ENCODE measurements around the gene CD247. TPM values are rescaled to one million over a fixed set of nuclear protein-coding genes. Genes with fewer than 3 reads are reported as not detected.

Gene CD247
- total and polyA plus RNA-seq, 9 of the 15 experiments (the other 6 are each of a cell fraction or from before 2014, with no cell fraction given), result 0.08 to 0.42 (median 0.28) TPM; not detected in 5

GRCh38 chr1:167477986-167478385, 40.3 kb downstream of the CD247 start:
- Histone ChIP-seq H2AFZ (ENCODE audit: low read depth, low read length) (no peak overlapping the region), H3K4me1 (replicated peaks in 1 of 2; ENCODE audit: control insufficient read depth in 2 of 2, insufficient read depth in 2 of 2, low read length in 2 of 2) (peaks cover 0 to 7% of the 10 kb centered on the region in 2 experiments; a peak in 1 of 5 replicates), H3K27me3 (ENCODE audit: control insufficient read depth in 2 of 2, insufficient read depth in 2 of 2, low read length in 2 of 2) (peaks cover 9 to 46% of the 10 kb centered on the region in 2 experiments), H3K9me1 (ENCODE audit: control insufficient read depth, insufficient read depth, low read length) (peaks cover 4% of the 10 kb centered on the region), H3K4me3 (no peak overlapping the region), H3K4me2 (ENCODE audit: insufficient read depth, low read length) (no peak overlapping the region), H4K20me1 (replicated peaks; ENCODE audit: control insufficient read depth, insufficient read depth, low read length) (no peaks in the 10 kb centered on the region), H3K9me3 (replicated peaks; ENCODE audit: control insufficient read depth, insufficient read depth, low read depth, low read length) (no peaks in the 10 kb centered on the region), H3K27ac (ENCODE audit: extremely low read depth, low read depth, low read length) (no peak overlapping the region), H3K79me2 (ENCODE audit: control insufficient read depth, insufficient read depth, low read length) (no peaks in the 10 kb centered on the region), H3K9ac (ENCODE audit: insufficient read depth in 1 of 2, low read depth in 2 of 2, low read length in 2 of 2) (no peak overlapping the region), H3K36me3 (ENCODE audit: control insufficient read depth, insufficient read depth, low read length) (no peaks in the 10 kb centered on the region)
- ChIA-PET POLR2A (interaction anchor here (0.5 to 1.9 kb wide), 9 partner anchors 9 to 76 kb away, joined by 3 to 7 read pairs (median 3); partner anchors contain the start of gene CREG1), CTCF (ENCODE audit: low intra/inter-chr PET ratio) (no interaction called here)
- BruUV-seq (replicated peaks), result no TSS peak
- in situ Hi-C loops (cut with MboI), result no loop called here
- no peak for DNase-seq (ENCODE audit: extremely low read depth in 1 of 4, low spot score in 3 of 4)
- no peak for FAIRE-seq
- no peak for TF ChIP-seq LCOR (CRISPR knock-in tag; IDR thresholded peaks at IDR 0.05)
- TF ChIP-seq ZBED1 (IDR thresholded peaks at IDR 0.05), result no peak
- TF ChIP-seq SP1 (CRISPR knock-in tag; IDR thresholded peaks at IDR 0.05), result no peak
- TF ChIP-seq FUS (optimal IDR thresholded peaks at IDR 0.05; ENCODE audit: low read depth, low read length), result no peak
- no peak for TF ChIP-seq TARDBP (IDR thresholded peaks at IDR 0.05)
- no peak for TF ChIP-seq EHMT2 (IDR thresholded peaks at IDR 0.05)
- TF ChIP-seq ETS1 (conservative IDR thresholded peaks at IDR 0.05; ENCODE audit: control insufficient read depth, low read depth, low read length), result no peak
- TF ChIP-seq NR2C2 (CRISPR knock-in tag; IDR thresholded peaks at IDR 0.05), result no peak
- no peak for TF ChIP-seq NR2C2 (tag; IDR thresholded peaks at IDR 0.05)
- no peak for TF ChIP-seq CBFB (CRISPR knock-in tag; IDR thresholded peaks at IDR 0.05)
- TF ChIP-seq ARID3A (IDR thresholded peaks at IDR 0.05; ENCODE audit: borderline replicate concordance, low read depth, low read length), result no peak
- TF ChIP-seq ILF3 (IDR thresholded peaks at IDR 0.05; ENCODE audit: borderline replicate concordance), result no peak
- 10% methylated on average over 5 of the region's 5 CpGs for WGBS (ENCODE audit: insufficient coverage, low coverage, missing lambda C conversion rate)
- ATAC-seq, result no peak
- intact Hi-C loops (cut with micrococcal nuclease), result loop anchor here (1.0 kb wide), 1 partner anchor 12 kb away; no protein-coding TSS in a partner anchor
